Coronary artery (tissue), 2 donors: Measurements from ENCODE around the gene NLRP12.
"Not testable (repeated sequence)": the region's sequence is repeated elsewhere in the genome, so short reads cannot be mapped to it uniquely, and the experiment has no call there.

Experiments
- DNase-seq: peaks from one replicate; pipeline ENCODE4 v3.0.0-alpha.2; 2017; ENCODE audit warnings: low spot score
- H3K27ac ChIP-seq, 2 donors: fragments of 200-600 bp; sonication (generic); one replicate each; pipeline ENCODE4 v1.5.1; 2016 to 2019
- H3K4me3 ChIP-seq: fragments of 200-600 bp; sonication (generic); 2 replicates; pipeline ENCODE4 v1.5.1; 2016; ENCODE audit warnings: mild to moderate bottlenecking, moderate library complexity
- CTCF ChIP-seq: fragments of 200-600 bp; sonication (generic); IDR thresholded peaks from one replicate; pipeline ENCODE4 v1.5.1; 2019; ENCODE audit warnings: antibody characterized with exemption

The NLRP12 gene, protein sequence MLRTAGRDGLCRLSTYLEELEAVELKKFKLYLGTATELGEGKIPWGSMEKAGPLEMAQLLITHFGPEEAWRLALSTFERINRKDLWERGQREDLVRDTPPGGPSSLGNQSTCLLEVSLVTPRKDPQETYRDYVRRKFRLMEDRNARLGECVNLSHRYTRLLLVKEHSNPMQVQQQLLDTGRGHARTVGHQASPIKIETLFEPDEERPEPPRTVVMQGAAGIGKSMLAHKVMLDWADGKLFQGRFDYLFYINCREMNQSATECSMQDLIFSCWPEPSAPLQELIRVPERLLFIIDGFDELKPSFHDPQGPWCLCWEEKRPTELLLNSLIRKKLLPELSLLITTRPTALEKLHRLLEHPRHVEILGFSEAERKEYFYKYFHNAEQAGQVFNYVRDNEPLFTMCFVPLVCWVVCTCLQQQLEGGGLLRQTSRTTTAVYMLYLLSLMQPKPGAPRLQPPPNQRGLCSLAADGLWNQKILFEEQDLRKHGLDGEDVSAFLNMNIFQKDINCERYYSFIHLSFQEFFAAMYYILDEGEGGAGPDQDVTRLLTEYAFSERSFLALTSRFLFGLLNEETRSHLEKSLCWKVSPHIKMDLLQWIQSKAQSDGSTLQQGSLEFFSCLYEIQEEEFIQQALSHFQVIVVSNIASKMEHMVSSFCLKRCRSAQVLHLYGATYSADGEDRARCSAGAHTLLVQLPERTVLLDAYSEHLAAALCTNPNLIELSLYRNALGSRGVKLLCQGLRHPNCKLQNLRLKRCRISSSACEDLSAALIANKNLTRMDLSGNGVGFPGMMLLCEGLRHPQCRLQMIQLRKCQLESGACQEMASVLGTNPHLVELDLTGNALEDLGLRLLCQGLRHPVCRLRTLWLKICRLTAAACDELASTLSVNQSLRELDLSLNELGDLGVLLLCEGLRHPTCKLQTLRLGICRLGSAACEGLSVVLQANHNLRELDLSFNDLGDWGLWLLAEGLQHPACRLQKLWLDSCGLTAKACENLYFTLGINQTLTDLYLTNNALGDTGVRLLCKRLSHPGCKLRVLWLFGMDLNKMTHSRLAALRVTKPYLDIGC

DNA sequence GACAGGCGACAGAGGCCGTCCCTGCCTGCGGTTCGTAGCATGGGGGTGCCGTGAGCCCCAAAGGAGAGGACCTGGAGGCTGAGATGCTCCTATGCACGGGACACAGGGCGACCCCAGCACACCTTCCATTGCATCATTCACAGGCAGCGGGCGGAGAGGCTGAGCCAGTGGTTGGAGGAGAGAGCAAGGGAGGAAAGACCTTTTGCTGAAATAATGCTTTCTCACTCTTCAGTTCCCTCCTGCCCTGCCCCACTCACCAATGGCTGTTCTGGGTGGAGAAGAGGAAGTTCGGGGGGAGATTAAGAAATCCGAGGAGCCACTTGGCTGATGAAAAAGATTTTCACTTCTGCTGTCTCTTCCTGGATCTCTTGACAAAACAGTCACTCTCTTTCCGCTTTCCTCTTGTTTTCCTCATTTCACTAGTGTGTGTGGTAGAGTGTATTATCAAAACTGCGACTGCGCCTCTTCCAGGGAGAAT is at the start of gene NLRP12:
TSS of gene NLRP12 (minus strand) at position 181 of the 478 bp plus-strand sequence. CDS start at position 41, 140 bp downstream.
- no peak for DNase-seq
- Histone ChIP-seq H3K4me3 (peak within 1 kb of the TSS; percentile 47), H3K27ac (peak within 1 kb of the TSS in 1 of 2 donors; percentile 59)
- TF ChIP-seq CTCF: no peak

GRCh38 chr19:53872762-53873161 is 48.6 kb upstream of the NLRP12 start:
- TF ChIP-seq CTCF: no peak
- no peak for DNase-seq

DNA sequence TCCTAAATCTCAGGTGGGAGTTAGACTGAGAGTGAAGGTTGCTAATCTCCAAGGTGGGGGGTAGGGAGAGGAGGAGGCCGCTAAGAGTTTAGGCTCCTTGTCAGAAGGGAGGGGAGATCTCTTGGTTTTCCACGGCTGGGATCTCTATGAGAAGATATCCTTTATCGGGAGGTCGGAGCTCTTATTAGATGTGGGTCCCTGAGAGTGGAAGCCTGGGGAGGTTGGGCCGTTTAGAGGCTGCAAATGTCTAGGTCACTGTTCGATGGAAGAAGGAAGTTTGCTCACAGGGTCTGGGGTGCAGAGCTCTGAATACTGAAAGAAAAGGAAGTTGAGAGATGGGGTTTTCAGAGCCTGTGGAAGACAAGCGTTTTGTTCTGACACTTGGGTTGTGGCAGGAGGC is 47.3 kb upstream of the NLRP12 start:
- H3K27ac ChIP-seq: no peak overlapping the region
- no peak for DNase-seq

More at GRCh38 chr19:53872762-53873161, 48.6 kb upstream of the NLRP12 start:
- Histone ChIP-seq H3K4me3 (no peak overlapping the region), H3K27ac (no peak overlapping the region)

GRCh38 chr19:53870485-53870844 is 46.4 kb upstream of the NLRP12 start:
- no peak for TF ChIP-seq CTCF
- no peak for DNase-seq
- H3K27ac ChIP-seq: peak overlapping the region; percentile 37 to 98
- peak overlapping the region; percentile 96 for H3K4me3 ChIP-seq

More for the DNA sequence above, 47.3 kb upstream of the NLRP12 start:
- no peak for TF ChIP-seq CTCF
- H3K4me3 ChIP-seq: peak overlapping the region; percentile 96

DNA sequence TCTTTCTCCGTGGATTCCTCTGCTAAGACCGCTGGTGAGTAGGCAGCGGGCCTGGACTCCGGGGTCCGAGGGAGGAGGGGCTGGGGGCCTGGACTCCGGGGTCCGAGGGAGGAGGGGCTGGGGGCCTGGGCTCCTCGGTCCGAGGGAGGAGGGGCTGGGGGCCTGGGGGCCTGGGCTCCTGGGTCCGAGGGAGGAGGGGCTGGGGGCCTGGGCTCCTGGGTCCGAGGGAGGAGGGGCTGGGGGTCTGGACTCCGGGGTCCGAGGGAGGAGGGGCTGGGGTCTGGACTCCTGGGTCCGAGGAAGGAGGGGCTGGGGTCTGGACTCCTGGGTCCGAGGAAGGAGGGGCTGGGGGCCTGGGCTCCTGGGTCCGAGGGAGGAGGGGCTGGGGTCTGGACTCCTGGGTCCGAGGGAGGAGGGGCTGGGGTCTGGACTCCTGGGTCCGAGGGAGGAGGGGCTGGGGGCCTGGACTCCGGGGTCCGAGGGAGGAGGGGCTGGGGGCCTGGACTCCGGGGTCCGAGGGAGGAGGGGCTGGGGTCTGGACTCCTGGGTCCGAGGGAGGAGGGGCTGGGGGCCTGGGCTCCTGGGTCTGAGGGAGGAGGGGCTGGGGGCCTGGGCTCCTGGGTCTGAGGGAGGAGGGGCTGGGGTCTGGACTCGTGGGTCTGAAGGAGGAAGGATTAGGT is 45.8 kb upstream of the NLRP12 start:
- H3K4me3 ChIP-seq: peak overlapping the region; percentile 96
- peak overlapping the region; percentile 98 to 99 for H3K27ac ChIP-seq
- not testable (repeated sequence) for DNase-seq

DNA sequence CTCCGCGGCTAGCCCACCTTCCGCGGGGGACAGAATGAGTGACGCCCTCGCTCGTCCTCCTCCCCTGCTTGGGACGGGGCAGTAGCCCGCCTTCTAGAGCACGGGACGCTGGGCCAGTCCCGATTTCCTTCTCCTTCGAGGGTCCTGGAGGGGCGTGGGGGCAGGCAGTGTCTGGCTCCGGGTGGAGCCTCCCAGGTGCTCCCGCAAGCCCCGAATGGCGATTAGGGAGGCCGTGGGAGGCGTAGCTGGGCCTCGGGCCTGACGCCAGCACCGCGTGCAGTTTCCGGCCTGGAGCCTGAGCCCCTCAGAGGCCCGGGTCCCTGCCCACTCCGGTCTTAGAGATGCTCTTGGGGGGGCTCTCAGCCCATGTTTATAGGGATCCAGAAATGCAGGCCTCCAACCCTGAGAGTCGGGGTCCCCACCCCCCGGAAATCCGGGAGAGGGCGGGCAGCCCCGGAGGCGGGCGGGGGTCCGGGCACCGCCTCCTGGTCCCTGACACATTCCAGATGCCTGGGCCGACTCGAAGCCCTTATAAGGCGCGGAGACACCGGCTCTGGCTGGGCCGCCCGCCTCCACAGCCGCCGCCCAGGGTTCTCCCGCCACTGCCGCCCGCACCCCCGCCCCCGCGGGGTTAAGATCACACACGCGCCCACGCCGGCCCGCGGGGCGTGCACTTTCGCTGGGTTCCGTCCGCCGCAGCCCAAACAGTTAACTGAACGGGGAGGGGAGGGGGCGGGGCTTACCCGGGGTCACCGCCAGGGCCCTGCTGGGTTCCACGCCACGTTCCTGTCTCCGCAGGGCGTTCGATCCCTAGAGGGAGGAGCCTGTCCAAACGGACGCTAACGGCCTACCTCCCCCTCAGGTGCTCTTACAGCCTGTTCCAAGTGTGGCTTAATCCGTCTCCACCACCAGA is 45.0 kb upstream of the NLRP12 start:
- Histone ChIP-seq H3K4me3 (peak overlapping the region; percentile 96), H3K27ac (peak overlapping the region; percentile 98 to 99)
- no peak for TF ChIP-seq CTCF
- DNase-seq: peak; percentile 98
